HG03565 (cell line): ENCODE results near the gene PEAK3.

ENCODE experiments used
- ATAC-seq: cut with Tn5 transposase; IDR thresholded peaks from one replicate; pipeline ENCODE4 v1.9.1; 2021; ENCODE audit warnings: mild to moderate bottlenecking, moderate library complexity; ENCODE audit not compliant: unreplicated experiment

Gene PEAK3

DNA sequence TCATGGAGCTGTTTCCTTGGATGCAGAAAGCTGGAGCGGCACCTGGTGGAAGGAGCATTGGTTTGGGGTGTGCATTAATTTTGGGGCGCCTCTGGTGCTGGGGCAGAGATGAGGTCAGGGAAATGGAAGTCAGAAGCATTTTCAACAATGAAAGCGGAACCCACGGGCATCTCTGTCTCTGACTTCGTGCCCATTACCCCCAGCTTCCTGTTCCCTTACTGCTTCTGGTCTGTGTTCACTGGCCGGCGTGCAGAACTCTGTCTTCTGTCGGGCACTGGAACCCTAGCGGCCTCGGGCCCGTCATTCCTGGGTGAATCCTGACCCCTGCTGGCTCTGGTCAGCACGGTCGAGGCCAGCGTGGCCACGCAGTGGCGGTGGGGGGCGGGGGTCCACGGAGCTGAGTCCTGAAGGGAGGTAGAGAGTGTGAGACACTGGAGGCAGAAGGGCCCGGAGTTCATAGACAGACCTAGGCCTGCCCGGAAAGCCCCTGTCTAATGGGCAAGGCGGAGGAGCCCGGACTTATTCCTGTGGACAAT is 33.9 kb upstream of the PEAK3 start:
- ATAC-seq: no peak

DNA sequence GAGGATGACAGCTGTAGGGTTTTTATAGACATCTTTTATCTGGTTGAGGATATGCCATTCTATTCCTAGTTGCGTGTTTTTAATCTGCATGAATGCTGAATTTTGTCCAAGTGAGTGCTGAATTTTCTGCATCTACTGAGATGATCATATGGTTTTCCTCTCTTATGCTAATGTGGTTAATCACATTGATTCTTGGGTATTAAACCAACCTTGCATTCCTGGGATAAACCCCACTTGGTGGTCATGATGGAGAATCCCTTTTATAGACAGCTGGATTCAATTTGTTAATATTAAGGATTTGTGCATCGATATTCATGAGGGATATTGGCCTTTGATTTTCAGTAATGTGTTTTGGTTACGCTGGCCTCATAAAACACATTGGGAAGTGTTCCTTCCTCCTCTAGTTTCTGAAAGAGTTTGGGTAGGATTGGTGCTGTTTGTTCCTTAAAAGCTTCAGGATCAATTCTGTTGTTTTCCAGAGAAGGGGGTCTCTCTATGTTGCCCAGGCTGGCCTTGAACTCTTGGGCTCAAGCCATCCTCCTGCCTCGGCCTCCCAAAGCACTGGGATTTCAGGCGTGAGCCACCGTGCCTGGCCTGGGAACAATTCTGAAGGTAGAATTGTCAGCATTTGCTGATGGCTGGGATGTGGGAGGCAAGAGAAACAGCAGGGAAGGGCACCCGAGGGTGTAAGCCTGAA is 33.3 kb upstream of the PEAK3 start:
- ATAC-seq: no peak

DNA sequence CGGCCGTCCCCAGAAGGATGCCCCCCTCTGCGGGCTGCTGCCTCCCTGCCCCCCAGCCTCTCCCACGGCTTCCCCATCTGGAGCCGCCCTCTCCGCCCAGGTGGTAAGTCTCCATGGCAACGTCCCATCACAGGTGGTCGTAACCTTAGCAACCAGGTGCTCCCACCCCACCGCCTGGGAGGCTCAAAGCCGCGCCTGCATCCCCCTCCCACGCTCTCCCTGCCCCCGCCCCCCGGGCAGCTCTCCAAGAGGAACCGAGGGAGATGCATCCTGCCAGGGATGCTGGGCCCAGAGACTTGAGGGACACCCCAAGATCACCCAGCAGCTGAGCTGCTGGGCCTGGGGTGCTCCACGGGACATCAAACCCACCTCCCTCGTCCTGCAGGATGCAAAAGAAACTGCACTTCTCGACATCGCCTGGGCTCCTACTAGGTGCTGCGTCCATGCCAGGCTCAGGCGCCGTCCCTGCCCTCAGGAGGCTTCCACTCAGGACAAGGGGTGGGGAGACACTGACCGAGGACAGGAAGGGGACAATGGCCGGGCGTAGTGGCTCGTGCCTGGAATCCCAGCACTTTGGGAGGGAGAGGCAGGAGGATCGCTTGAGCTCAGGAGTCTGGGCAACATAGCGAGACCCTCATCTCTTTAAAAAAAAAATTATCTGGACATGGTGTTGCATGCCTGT is 31.0 kb upstream of the PEAK3 start:
- ATAC-seq: no peak

GRCh38 chr19:2311093-2311492 is 29.1 kb upstream of the PEAK3 start:
- no peak for ATAC-seq

DNA sequence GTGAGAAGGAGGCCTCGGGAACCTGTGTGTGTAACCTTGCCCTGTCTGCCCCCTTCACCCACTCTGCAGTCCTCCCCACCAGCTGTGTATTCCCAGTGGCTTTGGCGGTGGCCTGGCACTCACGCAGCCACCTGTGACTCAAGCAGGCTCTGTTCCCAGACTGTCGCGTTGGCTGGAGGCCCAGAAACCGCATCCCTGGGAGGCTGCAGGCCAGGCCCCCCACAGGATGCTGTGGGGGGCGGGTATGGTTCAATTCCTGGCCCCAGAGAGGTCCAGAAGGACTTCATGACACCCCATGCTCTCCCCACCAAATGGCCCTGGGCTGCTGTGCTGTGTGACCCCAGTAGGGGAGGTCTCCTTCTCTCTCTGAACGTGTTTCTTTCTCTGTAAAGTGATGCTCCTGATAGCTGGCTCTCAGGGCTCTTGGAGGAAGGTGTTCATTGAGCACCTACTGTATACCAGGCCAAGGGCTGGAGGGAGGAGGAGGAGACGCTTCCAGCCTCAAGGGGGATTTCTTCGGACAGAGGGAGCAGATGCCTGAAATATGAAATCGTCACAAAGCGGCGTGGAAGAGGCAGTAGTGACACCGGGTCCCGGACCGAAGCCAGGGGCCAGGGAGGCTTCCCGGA is 27.9 kb upstream of the PEAK3 start:
- ATAC-seq: no peak

- no peak for ATAC-seq
Observed at GRCh38 chr19:2308114-2308556, 26.2 kb upstream of the PEAK3 start, which contains the start of gene LINGO3. LINGO3 (minus strand) TSS chr19:2308154; CDS start chr19:2291776, 16,378 bp downstream.

- no peak for ATAC-seq
Observed at GRCh38 chr19:2307518-2308012, 25.6 kb upstream of the PEAK3 start.

DNA sequence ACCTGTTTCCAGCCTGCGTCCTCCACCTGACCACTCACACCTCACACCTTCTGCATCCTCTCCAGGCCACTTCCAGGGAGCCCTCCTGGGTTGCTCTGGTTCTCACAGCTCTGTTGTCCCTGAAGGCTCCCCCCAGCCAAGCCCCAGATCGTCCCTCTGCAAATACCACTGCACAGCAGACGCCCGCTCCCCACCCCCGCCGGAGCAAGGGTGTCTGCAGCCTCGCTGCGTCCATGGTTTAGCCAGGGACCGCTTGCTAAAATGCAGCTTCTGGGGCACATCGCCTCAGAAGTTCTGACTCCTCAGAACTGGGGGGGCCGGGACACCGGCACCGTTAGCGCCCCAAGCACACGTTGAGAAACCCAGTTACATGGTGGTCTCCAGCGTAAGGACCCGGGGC is 25.0 kb upstream of the PEAK3 start:
- ATAC-seq: no peak

GRCh38 chr19:2306281-2306806 is 24.4 kb upstream of the PEAK3 start:
- no peak for ATAC-seq

- ATAC-seq: no peak
Observed at GRCh38 chr19:2305452-2306280, 23.7 kb upstream of the PEAK3 start.

DNA sequence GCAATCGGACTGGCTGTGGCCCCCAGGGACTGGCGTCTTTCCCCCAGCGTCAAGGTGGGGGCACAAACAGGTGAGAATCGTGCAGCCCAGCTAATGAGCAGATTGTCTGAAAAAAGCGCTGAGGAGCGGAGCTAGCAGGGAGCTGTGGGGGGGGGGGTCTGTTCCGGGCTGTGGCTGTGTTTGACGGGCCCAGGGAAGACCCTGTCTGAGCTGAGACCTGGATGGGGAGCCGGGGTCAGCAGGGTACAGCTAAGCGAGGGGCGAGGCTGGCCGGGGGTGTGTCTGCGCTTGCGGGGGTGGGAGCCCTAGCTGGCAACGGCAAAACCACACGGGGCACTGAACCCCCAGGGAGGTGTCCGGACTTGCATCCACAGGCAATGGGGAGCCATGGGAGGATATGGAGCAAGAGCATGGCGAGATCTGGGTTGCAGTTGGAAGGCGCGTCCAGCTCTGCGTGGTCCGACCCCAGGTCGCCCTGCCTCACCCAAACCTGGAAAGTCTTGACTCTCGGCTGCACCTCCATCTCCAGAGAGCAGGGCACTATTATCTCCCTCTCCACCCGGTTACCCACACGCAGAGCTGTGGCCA is 21.3 kb upstream of the PEAK3 start:
- ATAC-seq: no peak

DNA sequence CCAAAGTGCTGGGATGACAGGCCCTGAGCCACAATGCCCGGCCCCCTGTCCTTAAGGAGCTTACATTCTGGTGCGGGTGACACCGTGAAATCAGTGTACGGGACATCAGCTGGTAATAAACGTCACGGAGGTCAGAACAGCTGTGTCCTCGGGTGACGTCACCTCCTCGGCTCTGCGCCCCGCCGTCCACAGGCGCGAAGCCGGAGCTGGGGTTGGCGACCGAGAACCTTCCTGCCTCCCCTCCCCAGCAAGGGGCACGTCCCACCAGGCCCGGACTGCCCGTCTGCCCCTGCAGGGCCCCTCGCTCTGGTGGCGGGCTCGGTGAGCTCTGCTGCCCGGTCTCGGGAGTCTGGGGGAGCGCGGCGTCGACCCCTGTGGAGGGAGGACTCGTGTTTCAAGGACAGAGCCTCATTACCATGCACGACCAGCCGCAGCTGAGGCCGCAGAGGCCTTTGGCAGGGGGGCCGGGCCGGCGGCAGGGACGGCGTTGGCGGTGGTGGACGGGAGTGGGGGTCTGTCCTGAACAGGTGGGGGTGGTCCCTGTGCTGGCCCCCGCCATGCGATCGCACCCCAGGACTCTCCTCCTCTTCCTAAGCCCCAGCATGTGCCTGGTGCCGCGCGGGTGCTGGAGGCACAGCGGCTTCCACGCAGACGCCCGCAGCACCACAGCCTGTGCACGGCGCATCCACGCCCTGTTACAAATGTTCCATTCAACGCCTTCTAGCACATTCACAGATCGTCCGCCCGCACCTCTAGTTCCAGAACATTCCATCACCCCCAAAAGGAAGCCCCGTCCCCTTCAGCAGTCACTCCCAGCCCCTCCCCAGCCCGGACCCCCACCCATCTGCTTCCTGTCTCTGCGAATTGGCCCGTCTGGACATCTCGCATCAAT is 20.6 kb upstream of the PEAK3 start:
- ATAC-seq: no peak

DNA sequence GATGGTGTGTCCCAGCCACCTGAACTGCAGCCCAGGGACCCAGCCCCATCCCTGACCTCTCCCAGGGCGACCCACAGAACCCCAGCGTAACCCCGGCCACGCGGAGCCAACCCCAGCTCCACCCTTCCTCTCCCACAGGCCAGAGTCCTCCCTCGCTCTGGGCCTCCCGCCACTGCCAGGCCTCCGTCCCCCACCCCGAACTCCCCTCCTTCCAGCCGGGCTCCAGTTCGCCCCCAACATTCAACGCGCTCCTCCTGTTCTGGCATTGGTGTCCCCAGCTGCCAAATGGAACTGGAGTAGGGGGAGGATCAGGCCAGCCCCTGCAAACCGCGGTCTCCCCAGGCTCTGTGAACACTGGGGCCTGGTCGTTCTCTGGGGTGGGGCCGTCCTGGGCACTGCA is 18.6 kb upstream of the PEAK3 start:
- ATAC-seq: no peak

GRCh38 chr19:2296141-2296540 is 14.2 kb upstream of the PEAK3 start:
- ATAC-seq: no peak

GRCh38 chr19:2294687-2295335 is 12.8 kb upstream of the PEAK3 start:
- ATAC-seq: no peak

DNA sequence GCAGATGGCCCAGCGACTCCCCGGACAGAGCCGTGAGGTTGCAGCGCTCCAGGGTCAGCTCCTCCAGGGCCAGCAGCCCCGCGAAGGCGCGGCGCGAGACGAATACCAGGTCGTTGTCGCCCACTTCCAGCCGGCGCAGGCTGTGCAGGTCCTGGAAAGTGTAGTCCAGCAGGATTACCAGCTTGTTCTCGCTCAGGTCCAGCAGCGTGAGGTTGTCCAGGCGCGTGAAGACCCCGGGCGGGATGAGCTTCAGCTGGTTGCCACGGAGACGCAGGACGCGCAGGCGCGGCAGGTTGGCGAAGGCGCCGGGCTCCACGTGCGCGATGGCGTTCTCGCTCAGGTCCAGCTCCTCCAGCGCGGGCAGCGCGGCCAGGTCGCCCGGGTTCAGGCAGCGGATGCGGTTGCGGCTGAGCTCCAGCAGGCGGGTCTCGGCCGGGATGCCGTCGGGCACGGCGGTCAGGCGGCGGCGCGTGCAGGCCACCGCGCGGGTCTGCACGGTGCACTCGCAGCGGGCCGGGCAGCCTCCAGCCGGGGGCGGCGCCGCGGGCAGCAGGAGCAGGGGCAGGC is 9.3 kb upstream of the PEAK3 start:
- ATAC-seq: no peak

DNA sequence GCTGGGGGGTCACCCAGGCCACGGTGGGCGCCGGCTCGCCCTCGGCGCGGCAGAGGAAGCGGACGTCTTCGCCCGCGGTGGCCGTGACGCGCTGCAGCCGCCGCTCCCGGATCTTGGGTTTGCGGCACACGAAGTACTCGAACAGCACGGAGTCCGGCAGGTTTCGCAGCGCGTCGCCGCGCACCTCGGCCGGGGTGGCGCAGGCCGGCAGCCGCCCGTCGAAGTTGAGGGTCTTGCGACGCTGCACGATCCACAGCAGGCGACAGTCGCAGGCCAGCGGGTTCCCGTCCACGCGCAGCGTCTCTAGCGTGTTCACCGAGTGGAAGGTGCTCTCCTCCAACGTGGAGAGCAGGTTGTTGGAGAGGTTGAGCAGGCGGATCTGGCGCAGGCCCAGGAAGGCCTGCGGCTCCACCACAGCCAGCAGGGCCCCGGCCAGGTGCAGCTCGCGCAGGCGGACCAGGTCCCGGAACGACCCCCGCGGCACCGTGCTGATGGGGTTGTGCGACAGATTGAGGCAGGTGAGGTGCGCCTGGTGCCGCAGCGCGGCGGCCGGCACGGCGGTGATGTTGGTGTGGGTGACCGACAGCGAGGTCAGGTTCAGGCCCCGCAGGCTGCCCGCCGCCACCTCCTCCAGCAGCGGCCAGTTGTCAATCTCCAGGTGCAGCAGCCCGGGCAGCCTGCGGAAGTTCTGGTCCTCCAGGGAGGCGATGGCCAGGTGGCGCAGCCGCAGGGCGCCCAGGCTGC is 8.6 kb upstream of the PEAK3 start:
- no peak for ATAC-seq
